ENCODE results near the gene ANO10. TPM values are rescaled to one million over a fixed set of nuclear protein-coding genes. Genes with fewer than 3 reads are reported as not detected.
A peak's percentile ranks its signal among the peaks of the same experiment; 100 is the strongest.
"Not testable (repeated sequence)": the region's sequence is repeated elsewhere in the genome, so short reads cannot be mapped to it uniquely, and the experiment has no call there.

ANO10 gene, protein sequence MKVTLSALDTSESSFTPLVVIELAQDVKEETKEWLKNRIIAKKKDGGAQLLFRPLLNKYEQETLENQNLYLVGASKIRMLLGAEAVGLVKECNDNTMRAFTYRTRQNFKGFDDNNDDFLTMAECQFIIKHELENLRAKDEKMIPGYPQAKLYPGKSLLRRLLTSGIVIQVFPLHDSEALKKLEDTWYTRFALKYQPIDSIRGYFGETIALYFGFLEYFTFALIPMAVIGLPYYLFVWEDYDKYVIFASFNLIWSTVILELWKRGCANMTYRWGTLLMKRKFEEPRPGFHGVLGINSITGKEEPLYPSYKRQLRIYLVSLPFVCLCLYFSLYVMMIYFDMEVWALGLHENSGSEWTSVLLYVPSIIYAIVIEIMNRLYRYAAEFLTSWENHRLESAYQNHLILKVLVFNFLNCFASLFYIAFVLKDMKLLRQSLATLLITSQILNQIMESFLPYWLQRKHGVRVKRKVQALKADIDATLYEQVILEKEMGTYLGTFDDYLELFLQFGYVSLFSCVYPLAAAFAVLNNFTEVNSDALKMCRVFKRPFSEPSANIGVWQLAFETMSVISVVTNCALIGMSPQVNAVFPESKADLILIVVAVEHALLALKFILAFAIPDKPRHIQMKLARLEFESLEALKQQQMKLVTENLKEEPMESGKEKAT
- 10 to 100 TPM; 39.3 to 52.2 TPM for total RNA-seq
- polyA plus RNA-seq (ENCODE audit: insufficient read length in 6 of 6): 10 to 100 TPM; 30.3 to 36.1 (median 34.9) TPM
- long read RNA-seq, donor 1, partial matches to known transcripts: 8 of 13 reads
- long read RNA-seq, donor 1, other reads (novel, unspliced or antisense): 0 of 13 reads
- long read RNA-seq, donor 2, partial matches to known transcripts: 0 of 4 reads
- long read RNA-seq, donor 2, other reads (novel, unspliced or antisense): 0 of 4 reads
- long read RNA-seq, donor 3, partial matches to known transcripts: 0 of 3 reads
- long read RNA-seq, donor 3, other reads (novel, unspliced or antisense): 0 of 3 reads
- long read RNA-seq, donor 4, partial matches to known transcripts: 9 of 17 reads
- long read RNA-seq, donor 4, other reads (novel, unspliced or antisense): 5 of 17 reads
- long read RNA-seq, donor 5, partial matches to known transcripts: 0 of 3 reads
- long read RNA-seq, donor 5, other reads (novel, unspliced or antisense): 0 of 3 reads
- long read RNA-seq, donor 6, transcript ANO10-201 (13 exons, 3,212 nt): major isoform, 5 of 5 reads
- long read RNA-seq, donor 6, partial matches to known transcripts: 0 of 5 reads
- long read RNA-seq, donor 6, other reads (novel, unspliced or antisense): 0 of 5 reads
- long read RNA-seq, donor 7, partial matches to known transcripts: 0 of 1 reads
- long read RNA-seq, donor 7, other reads (novel, unspliced or antisense): 0 of 1 reads
- long read RNA-seq, donor 8, partial matches to known transcripts: 0 of 5 reads
- long read RNA-seq, donor 8, other reads (novel, unspliced or antisense): 0 of 5 reads
- long read RNA-seq, donor 9: 0 reads
- long read RNA-seq, donor 10, partial matches to known transcripts: 1 of 6 reads
- long read RNA-seq, donor 10, other reads (novel, unspliced or antisense): 3 of 6 reads
- long read RNA-seq, donor 11, partial matches to known transcripts: 0 of 2 reads
- long read RNA-seq, donor 11, other reads (novel, unspliced or antisense): 0 of 2 reads
- long read RNA-seq, donor 12: 0 reads

GRCh38 chr3:43621656-43622432 is at the start of gene ANO10:
TSS of gene ANO10 (minus strand) at chr3:43622011. CDS start at chr3:43605852, 16,159 bp downstream.
- Histone ChIP-seq H3K36me3 (no peaks in the 10 kb centered on the region), H3K27ac (peak within 1 kb of the TSS; percentile 72 to 84), H3K4me3 (peak within 1 kb of the TSS; percentile 79 to 80), H3K27me3 (no peaks in the 10 kb centered on the region), H3K9me3 (no peaks in the 10 kb centered on the region), H3K4me1 (peaks cover 5 to 25% of the 10 kb centered on the region in 2 donors)
- peak; percentile 97 for ATAC-seq
- TF ChIP-seq, protein P1, sequence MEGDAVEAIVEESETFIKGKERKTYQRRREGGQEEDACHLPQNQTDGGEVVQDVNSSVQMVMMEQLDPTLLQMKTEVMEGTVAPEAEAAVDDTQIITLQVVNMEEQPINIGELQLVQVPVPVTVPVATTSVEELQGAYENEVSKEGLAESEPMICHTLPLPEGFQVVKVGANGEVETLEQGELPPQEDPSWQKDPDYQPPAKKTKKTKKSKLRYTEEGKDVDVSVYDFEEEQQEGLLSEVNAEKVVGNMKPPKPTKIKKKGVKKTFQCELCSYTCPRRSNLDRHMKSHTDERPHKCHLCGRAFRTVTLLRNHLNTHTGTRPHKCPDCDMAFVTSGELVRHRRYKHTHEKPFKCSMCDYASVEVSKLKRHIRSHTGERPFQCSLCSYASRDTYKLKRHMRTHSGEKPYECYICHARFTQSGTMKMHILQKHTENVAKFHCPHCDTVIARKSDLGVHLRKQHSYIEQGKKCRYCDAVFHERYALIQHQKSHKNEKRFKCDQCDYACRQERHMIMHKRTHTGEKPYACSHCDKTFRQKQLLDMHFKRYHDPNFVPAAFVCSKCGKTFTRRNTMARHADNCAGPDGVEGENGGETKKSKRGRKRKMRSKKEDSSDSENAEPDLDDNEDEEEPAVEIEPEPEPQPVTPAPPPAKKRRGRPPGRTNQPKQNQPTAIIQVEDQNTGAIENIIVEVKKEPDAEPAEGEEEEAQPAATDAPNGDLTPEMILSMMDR (IDR thresholded peaks at IDR 0.05): no peak
- DNase-seq: peak; percentile 99 to 100 (median 100)
- intact Hi-C loops (cut with DNase I): no loop called here

DNA sequence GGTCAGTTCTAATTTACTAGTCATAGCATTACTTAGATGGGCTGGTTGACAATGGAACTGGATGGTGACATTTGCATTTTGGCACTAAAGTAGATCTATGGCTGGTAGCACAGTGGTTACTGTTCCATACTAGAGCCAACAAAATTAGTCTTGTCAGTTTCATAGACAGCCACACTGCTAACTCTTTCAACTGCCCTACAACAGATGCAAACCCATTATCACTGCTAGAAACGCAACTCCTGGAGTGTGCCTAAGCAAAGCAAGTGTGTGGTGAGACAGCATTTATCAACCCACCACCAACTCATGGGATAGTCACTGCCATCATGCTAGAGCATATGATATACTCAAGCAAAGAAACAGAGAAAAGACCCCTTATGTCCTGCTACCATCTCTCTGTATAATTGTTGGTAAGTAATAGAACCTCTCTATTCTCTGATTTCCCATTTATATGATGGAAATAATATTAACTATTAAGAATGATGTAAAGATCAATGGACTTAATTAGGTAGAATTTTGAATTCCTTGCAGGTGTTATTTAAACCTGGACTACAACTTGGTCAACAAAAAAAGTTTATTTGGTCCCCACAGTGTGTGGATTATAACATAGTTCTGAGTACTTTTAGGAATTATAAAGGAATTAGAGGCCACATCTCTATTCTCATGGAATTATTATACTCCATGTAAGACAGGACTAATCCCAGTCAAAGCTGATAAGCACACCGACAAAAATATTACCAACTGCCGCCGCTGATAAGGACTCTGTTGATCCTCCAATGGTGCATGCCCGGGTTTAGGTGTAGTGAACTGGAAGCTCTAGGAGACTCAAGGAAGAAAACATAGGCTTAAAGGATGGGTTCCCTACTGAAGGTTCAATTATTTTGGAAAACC is 49.1 kb upstream of the ANO10 start:
- H3K27ac ChIP-seq: no peak overlapping the region
- intact Hi-C loops (cut with DNase I): no loop called here

DNA sequence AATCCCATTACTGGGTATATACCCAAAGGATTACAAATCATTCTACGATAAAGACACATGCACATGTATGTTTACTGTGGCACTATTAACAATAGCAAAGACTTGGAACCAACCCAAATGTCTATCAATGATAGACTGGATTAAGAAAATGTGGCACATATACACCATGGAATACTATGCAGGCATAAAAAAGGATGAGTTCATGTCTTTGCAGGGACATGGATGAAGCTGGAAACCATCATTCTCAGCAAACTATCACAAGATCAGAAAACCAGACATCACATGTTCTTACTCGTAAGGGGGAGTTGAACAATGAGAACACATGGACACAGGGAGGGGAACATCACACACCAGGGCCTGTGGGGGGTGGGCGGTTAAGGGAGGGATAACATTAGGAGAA is 43.2 kb upstream of the ANO10 start:
- ATAC-seq; intact Hi-C loops (cut with DNase I); H3K27ac ChIP-seq; H3K4me3 ChIP-seq; H3K27me3 ChIP-seq; DNase-seq; H3K4me1 ChIP-seq; H3K9me3 ChIP-seq; H3K36me3 ChIP-seq: not testable (repeated sequence)

More for the DNA sequence above, 49.1 kb upstream of the ANO10 start:
- no peaks in the 10 kb centered on the region for H3K9me3 ChIP-seq
- DNase-seq: no peak
- H3K4me3 ChIP-seq: no peak overlapping the region
- ATAC-seq: no peak
- H3K4me1 ChIP-seq: no peaks in the 10 kb centered on the region
- H3K27me3 ChIP-seq: no peaks in the 10 kb centered on the region
- TF ChIP-seq, protein P1 (IDR thresholded peaks at IDR 0.05): no peak
- H3K36me3 ChIP-seq: no peaks in the 10 kb centered on the region

- H3K27me3 ChIP-seq; H3K9me3 ChIP-seq; intact Hi-C loops (cut with DNase I); H3K4me1 ChIP-seq; H3K4me3 ChIP-seq; DNase-seq; ATAC-seq; H3K36me3 ChIP-seq; H3K27ac ChIP-seq: not testable (repeated sequence)
Measured at GRCh38 chr3:43661376-43661775, 39.6 kb upstream of the ANO10 start.

All from left lung (tissue), 14 donors.